SU-DHL-6 (cell line): ENCODE measurements around the gene SIX3.

Experiments used
- H2AFZ ChIP-seq: fragments of 200-600 bp; sonication (generic); 2 replicates; pipeline ENCODE4 v1.6.1; 2014; ENCODE audit warnings: low read depth, mild to moderate bottlenecking, moderate library complexity, mixed read lengths, antibody characterized with exemption, low read length; ENCODE audit not compliant: severe bottlenecking
- H3F3A ChIP-seq: fragments of 200-600 bp; shearing (Covaris generic); 2 replicates; pipeline ENCODE4 v1.6.0; 2016; ENCODE audit warnings: antibody characterized with exemption, mild to moderate bottlenecking; ENCODE audit not compliant: insufficient read depth
- H3K27ac ChIP-seq: fragments of 200-600 bp; sonication (generic); 2 replicates; pipeline ENCODE4 v1.5.1; 2016; ENCODE audit warnings: low read depth, mild to moderate bottlenecking, low read length, moderate library complexity, mixed read lengths
- H3K27me3 ChIP-seq: fragments of 200-600 bp; sonication (generic), shearing (Covaris generic); 2 replicates; pipeline ENCODE4 v1.6.0; 2014; ENCODE audit warnings: mild to moderate bottlenecking, low read length
- H3K36me3 ChIP-seq: fragments of 200-600 bp; sonication (generic); 2 replicates; pipeline ENCODE4 v1.6.1; 2014; ENCODE audit warnings: mild to moderate bottlenecking, low read length, mixed read lengths
- H3K4me2 ChIP-seq: fragments of 300-600, 200-600 bp; shearing (Covaris generic), sonication (generic); 2 replicates; pipeline ENCODE4 v1.6.0; 2014; ENCODE audit warnings: low read length, low read depth, mild to moderate bottlenecking; ENCODE audit not compliant: poor library complexity, severe bottlenecking
- H3K4me3 ChIP-seq: fragments of 200-600 bp; sonication (generic); 2 replicates; pipeline ENCODE4 v1.5.1; 2014; ENCODE audit warnings: antibody characterized with exemption, low read length, mild to moderate bottlenecking, mixed read lengths; ENCODE audit not compliant: insufficient read depth, poor library complexity, severe bottlenecking
- H3K79me2 ChIP-seq: fragments of 200-600 bp; sonication (generic); 2 replicates; pipeline ENCODE4 v1.6.1; 2014; ENCODE audit warnings: mild to moderate bottlenecking, low read length, moderate library complexity; ENCODE audit not compliant: insufficient read depth
- H3K9ac ChIP-seq: fragments of 200-600 bp; sonication (generic); 2 replicates; pipeline ENCODE4 v1.7.0; 2014; ENCODE audit warnings: mild to moderate bottlenecking, low read length
- H3K9me2 ChIP-seq: fragments of 200-600 bp; sonication (generic); replicated peaks from 2 replicates; pipeline ENCODE4 v1.6.1; 2014; ENCODE audit warnings: low read length; ENCODE audit not compliant: insufficient read depth
- H3K9me3 ChIP-seq: fragments of 200-600 bp; sonication (generic); 2 replicates; pipeline ENCODE4 v1.6.1; 2014; ENCODE audit warnings: low read length, mixed read lengths; ENCODE audit not compliant: insufficient read depth
- H4K20me1 ChIP-seq: fragments of 200-600 bp; sonication (generic); 2 replicates; pipeline ENCODE4 v1.6.1; 2014; ENCODE audit warnings: low read depth, mild to moderate bottlenecking, antibody characterized with exemption, low read length, moderate library complexity, mixed read lengths
- EZH2phosphoT487 ChIP-seq: fragments of 200-600 bp; sonication (generic), shearing (Covaris generic); conservative IDR thresholded peaks from 2 replicates; pipeline ENCODE4 v1.6.1; 2018; ENCODE audit warnings: mild to moderate bottlenecking, antibody characterized with exemption, low read length, moderate library complexity, mixed read lengths
- TF ChIP-seq, protein P1 (sequence below): fragments of 200-600 bp; sonication (generic); IDR thresholded peaks from one replicate; pipeline ENCODE4 v1.5.1; 2017; ENCODE audit warnings: antibody characterized with exemption, mild to moderate bottlenecking, low read length, moderate library complexity; ENCODE audit not compliant: insufficient read depth, poor library complexity, severe bottlenecking

Gene SIX3

DNA sequence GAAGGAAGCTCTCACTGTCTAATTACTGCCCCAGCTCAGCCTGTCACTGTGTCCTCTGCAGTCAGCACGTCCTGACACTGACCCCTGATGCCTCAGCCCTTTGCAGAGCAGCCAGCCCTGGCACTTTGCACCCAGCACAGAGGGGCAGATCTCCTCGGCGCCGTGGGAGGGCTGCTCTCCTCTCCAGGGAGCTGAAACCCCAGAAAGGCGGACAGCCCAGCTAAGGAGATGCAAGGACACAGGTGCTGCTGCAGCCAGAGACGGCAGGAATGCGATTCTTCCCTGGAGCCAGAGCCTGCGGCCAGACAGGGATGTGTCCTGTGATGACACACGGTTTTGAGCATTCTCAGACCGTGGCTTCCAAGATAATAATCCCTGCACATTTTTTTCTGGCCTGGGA lies 34.5 kb upstream of the SIX3 start:
- TF ChIP-seq EZH2phosphoT487 = no peak
- TF ChIP-seq, protein P1, sequence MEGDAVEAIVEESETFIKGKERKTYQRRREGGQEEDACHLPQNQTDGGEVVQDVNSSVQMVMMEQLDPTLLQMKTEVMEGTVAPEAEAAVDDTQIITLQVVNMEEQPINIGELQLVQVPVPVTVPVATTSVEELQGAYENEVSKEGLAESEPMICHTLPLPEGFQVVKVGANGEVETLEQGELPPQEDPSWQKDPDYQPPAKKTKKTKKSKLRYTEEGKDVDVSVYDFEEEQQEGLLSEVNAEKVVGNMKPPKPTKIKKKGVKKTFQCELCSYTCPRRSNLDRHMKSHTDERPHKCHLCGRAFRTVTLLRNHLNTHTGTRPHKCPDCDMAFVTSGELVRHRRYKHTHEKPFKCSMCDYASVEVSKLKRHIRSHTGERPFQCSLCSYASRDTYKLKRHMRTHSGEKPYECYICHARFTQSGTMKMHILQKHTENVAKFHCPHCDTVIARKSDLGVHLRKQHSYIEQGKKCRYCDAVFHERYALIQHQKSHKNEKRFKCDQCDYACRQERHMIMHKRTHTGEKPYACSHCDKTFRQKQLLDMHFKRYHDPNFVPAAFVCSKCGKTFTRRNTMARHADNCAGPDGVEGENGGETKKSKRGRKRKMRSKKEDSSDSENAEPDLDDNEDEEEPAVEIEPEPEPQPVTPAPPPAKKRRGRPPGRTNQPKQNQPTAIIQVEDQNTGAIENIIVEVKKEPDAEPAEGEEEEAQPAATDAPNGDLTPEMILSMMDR = no peak
- no peaks in the 10 kb centered on the region for H3K36me3 ChIP-seq
- no peak overlapping the region for H3K9ac ChIP-seq
- H3K27me3 ChIP-seq = no peaks in the 10 kb centered on the region
- no peaks in the 10 kb centered on the region for H3K9me2 ChIP-seq
- no peak overlapping the region for H2AFZ ChIP-seq
- H3K9me3 ChIP-seq = no peaks in the 10 kb centered on the region
- H3K4me3 ChIP-seq = no peak overlapping the region
- H3K4me2 ChIP-seq = no peak overlapping the region
- H3K27ac ChIP-seq = no peak overlapping the region
- no peaks in the 10 kb centered on the region for H3K79me2 ChIP-seq
- no peaks in the 10 kb centered on the region for H3F3A ChIP-seq
- no peaks in the 10 kb centered on the region for H4K20me1 ChIP-seq

DNA sequence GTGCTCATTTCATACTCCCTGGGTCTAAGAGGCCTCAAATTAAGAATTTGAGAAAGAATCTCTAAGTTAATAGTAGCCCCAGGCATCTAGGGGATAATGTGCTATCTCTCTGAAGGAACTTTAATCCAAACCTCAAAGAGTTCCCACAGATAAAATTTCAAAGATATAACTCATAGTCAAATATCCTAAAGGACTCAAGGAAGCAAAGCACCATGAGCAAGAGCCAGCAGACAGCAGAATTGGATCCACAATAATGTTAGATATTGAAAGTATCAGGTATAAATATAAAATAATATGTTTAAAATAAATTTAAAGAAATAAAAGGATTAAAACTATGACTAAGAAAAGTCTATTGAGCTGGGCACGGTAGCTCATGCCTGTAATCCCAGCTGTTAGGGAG lies 31.7 kb upstream of the SIX3 start:
- no peak for TF ChIP-seq EZH2phosphoT487
- TF ChIP-seq, protein P1 = no peak
- Histone ChIP-seq H3F3A (no peaks in the 10 kb centered on the region), H3K27me3 (no peaks in the 10 kb centered on the region), H3K9ac (no peak overlapping the region), H3K36me3 (no peaks in the 10 kb centered on the region), H3K9me3 (no peaks in the 10 kb centered on the region), H3K27ac (no peak overlapping the region), H3K4me3 (no peak overlapping the region), H3K9me2 (no peaks in the 10 kb centered on the region), H3K4me2 (no peak overlapping the region), H3K79me2 (no peaks in the 10 kb centered on the region), H2AFZ (no peak overlapping the region), H4K20me1 (no peaks in the 10 kb centered on the region)

DNA sequence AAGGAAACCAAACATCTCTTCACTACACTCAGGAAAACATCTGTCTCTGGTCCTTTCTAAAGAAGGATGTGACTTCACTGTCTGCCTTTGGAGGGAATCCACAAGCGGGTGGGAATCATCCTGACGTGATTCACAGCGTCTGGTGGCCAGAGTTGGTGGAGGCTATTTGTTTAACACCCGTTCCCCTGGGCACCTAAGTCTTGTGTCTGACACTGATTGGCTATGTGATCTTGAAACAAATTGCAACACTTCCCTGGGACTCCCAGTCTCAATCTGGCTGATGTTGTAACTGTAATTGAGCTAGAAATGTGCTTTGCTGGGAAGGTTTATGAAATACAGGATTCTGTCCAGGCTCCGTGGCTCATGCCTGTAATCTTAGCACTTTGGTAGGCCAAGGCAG lies 28.8 kb upstream of the SIX3 start:
- Histone ChIP-seq H3F3A (no peaks in the 10 kb centered on the region), H3K9ac (no peak overlapping the region), H3K27me3 (no peaks in the 10 kb centered on the region), H2AFZ (no peak overlapping the region), H3K27ac (no peak overlapping the region), H3K4me2 (no peak overlapping the region), H3K9me3 (no peaks in the 10 kb centered on the region), H3K9me2 (no peaks in the 10 kb centered on the region), H3K4me3 (no peak overlapping the region), H3K36me3 (no peaks in the 10 kb centered on the region), H4K20me1 (no peaks in the 10 kb centered on the region), H3K79me2 (no peaks in the 10 kb centered on the region)
- TF ChIP-seq, protein P1 = no peak
- TF ChIP-seq EZH2phosphoT487 = no peak

DNA sequence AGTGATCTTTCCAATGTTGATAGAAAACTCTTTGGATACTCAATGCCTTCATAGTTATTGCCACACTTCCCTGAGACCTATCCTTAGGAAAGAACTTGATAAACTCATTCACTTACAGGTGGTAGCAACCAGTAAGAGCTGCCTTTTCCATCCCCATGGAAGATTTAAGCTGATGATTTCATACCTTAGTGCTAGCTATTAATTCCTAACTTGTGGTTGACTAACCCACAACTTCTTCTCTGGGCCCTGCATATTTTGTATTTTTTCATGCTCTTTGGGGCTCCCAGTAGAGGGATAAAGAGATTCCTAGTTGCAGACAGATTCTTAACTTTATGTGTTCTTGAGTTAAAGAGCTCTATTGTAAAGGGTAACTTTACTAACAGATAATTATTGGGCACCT lies 25.2 kb upstream of the SIX3 start:
- Histone ChIP-seq H3K27ac (no peak overlapping the region), H3K9me3 (no peaks in the 10 kb centered on the region), H4K20me1 (no peaks in the 10 kb centered on the region), H2AFZ (no peak overlapping the region), H3K79me2 (no peaks in the 10 kb centered on the region), H3K9me2 (no peaks in the 10 kb centered on the region), H3K4me3 (no peak overlapping the region), H3K4me2 (no peak overlapping the region), H3K27me3 (no peaks in the 10 kb centered on the region), H3F3A (no peaks in the 10 kb centered on the region), H3K9ac (no peak overlapping the region), H3K36me3 (no peaks in the 10 kb centered on the region)
- TF ChIP-seq, protein P1 = no peak
- no peak for TF ChIP-seq EZH2phosphoT487
